SU-DHL-6 (cell line): ENCODE results near the gene POU6F2.

Source experiments
- H2AFZ ChIP-seq: fragments of 200-600 bp; sonication (generic); 2 replicates; pipeline ENCODE4 v1.6.1; 2014; ENCODE audit warnings: low read depth, mild to moderate bottlenecking, moderate library complexity, mixed read lengths, antibody characterized with exemption, low read length; ENCODE audit not compliant: severe bottlenecking
- H3F3A ChIP-seq: fragments of 200-600 bp; shearing (Covaris generic); 2 replicates; pipeline ENCODE4 v1.6.0; 2016; ENCODE audit warnings: antibody characterized with exemption, mild to moderate bottlenecking; ENCODE audit not compliant: insufficient read depth
- H3K27ac ChIP-seq: fragments of 200-600 bp; sonication (generic); 2 replicates; pipeline ENCODE4 v1.5.1; 2016; ENCODE audit warnings: low read depth, mild to moderate bottlenecking, low read length, moderate library complexity, mixed read lengths
- H3K27me3 ChIP-seq: fragments of 200-600 bp; sonication (generic), shearing (Covaris generic); 2 replicates; pipeline ENCODE4 v1.6.0; 2014; ENCODE audit warnings: mild to moderate bottlenecking, low read length
- H3K36me3 ChIP-seq: fragments of 200-600 bp; sonication (generic); 2 replicates; pipeline ENCODE4 v1.6.1; 2014; ENCODE audit warnings: mild to moderate bottlenecking, low read length, mixed read lengths
- H3K4me2 ChIP-seq: fragments of 300-600, 200-600 bp; shearing (Covaris generic), sonication (generic); 2 replicates; pipeline ENCODE4 v1.6.0; 2014; ENCODE audit warnings: low read length, low read depth, mild to moderate bottlenecking; ENCODE audit not compliant: poor library complexity, severe bottlenecking
- H3K4me3 ChIP-seq: fragments of 200-600 bp; sonication (generic); 2 replicates; pipeline ENCODE4 v1.5.1; 2014; ENCODE audit warnings: antibody characterized with exemption, low read length, mild to moderate bottlenecking, mixed read lengths; ENCODE audit not compliant: insufficient read depth, poor library complexity, severe bottlenecking
- H3K79me2 ChIP-seq: fragments of 200-600 bp; sonication (generic); 2 replicates; pipeline ENCODE4 v1.6.1; 2014; ENCODE audit warnings: mild to moderate bottlenecking, low read length, moderate library complexity; ENCODE audit not compliant: insufficient read depth
- H3K9ac ChIP-seq: fragments of 200-600 bp; sonication (generic); 2 replicates; pipeline ENCODE4 v1.7.0; 2014; ENCODE audit warnings: mild to moderate bottlenecking, low read length
- H3K9me2 ChIP-seq: fragments of 200-600 bp; sonication (generic); replicated peaks from 2 replicates; pipeline ENCODE4 v1.6.1; 2014; ENCODE audit warnings: low read length; ENCODE audit not compliant: insufficient read depth
- H3K9me3 ChIP-seq: fragments of 200-600 bp; sonication (generic); 2 replicates; pipeline ENCODE4 v1.6.1; 2014; ENCODE audit warnings: low read length, mixed read lengths; ENCODE audit not compliant: insufficient read depth
- H4K20me1 ChIP-seq: fragments of 200-600 bp; sonication (generic); 2 replicates; pipeline ENCODE4 v1.6.1; 2014; ENCODE audit warnings: low read depth, mild to moderate bottlenecking, antibody characterized with exemption, low read length, moderate library complexity, mixed read lengths
- CTCF ChIP-seq: fragments of 200-600 bp; sonication (generic); IDR thresholded peaks from one replicate; pipeline ENCODE4 v1.5.1; 2017; ENCODE audit warnings: antibody characterized with exemption, mild to moderate bottlenecking, low read length, moderate library complexity; ENCODE audit not compliant: insufficient read depth, poor library complexity, severe bottlenecking
- EZH2phosphoT487 ChIP-seq: fragments of 200-600 bp; sonication (generic), shearing (Covaris generic); conservative IDR thresholded peaks from 2 replicates; pipeline ENCODE4 v1.6.1; 2018; ENCODE audit warnings: mild to moderate bottlenecking, antibody characterized with exemption, low read length, moderate library complexity, mixed read lengths

Gene POU6F2

GRCh38 chr7:39091145-39091544 is 113.4 kb downstream of the POU6F2 start:
- H3K27me3 ChIP-seq = no peaks in the 10 kb centered on the region

GRCh38 chr7:39091774-39092173 is 114.1 kb downstream of the POU6F2 start:
- Histone ChIP-seq H3K27me3 (no peaks in the 10 kb centered on the region), H4K20me1 (no peaks in the 10 kb centered on the region), H3K79me2 (no peaks in the 10 kb centered on the region), H3K9ac (no peak overlapping the region), H3K9me3 (no peaks in the 10 kb centered on the region), H3K27ac (no peak overlapping the region), H3K4me3 (no peak overlapping the region), H3K9me2 (no peaks in the 10 kb centered on the region), H3K36me3 (no peaks in the 10 kb centered on the region), H2AFZ (no peak overlapping the region), H3F3A (no peaks in the 10 kb centered on the region), H3K4me2 (no peak overlapping the region)
- TF ChIP-seq CTCF = no peak
- TF ChIP-seq EZH2phosphoT487 = no peak

More at GRCh38 chr7:39091145-39091544, 113.4 kb downstream of the POU6F2 start:
- Histone ChIP-seq H2AFZ (no peak overlapping the region), H3K36me3 (no peaks in the 10 kb centered on the region), H3K27ac (no peak overlapping the region), H3F3A (no peaks in the 10 kb centered on the region), H3K4me3 (no peak overlapping the region), H4K20me1 (no peaks in the 10 kb centered on the region), H3K9me3 (no peaks in the 10 kb centered on the region), H3K9ac (no peak overlapping the region), H3K9me2 (no peaks in the 10 kb centered on the region), H3K4me2 (no peak overlapping the region), H3K79me2 (no peaks in the 10 kb centered on the region)
- TF ChIP-seq EZH2phosphoT487 (no peak), CTCF (no peak)

GRCh38 chr7:39094731-39095130 is 117.0 kb downstream of the POU6F2 start:
- Histone ChIP-seq H3K9me2 (no peaks in the 10 kb centered on the region), H3F3A (no peaks in the 10 kb centered on the region)
- TF ChIP-seq EZH2phosphoT487 (no peak), CTCF (no peak)

More at GRCh38 chr7:39094731-39095130, 117.0 kb downstream of the POU6F2 start:
- Histone ChIP-seq H3K4me2 (no peak overlapping the region), H3K79me2 (no peaks in the 10 kb centered on the region), H3K36me3 (no peaks in the 10 kb centered on the region), H3K4me3 (no peak overlapping the region), H4K20me1 (no peaks in the 10 kb centered on the region), H2AFZ (no peak overlapping the region), H3K27ac (no peak overlapping the region), H3K9me3 (no peaks in the 10 kb centered on the region), H3K9ac (no peak overlapping the region), H3K27me3 (no peaks in the 10 kb centered on the region)
